Measurements from ENCODE around the gene ZNF837.
"Not testable (repeated sequence)": the region's sequence is repeated elsewhere in the genome, so short reads cannot be mapped to it uniquely, and the experiment has no call there.

Gene ZNF837

GRCh38 chr19:58395979-58396627 is 15.3 kb upstream of the ZNF837 start:
- DNase-seq (ENCODE audit: low spot score) = no peak

GRCh38 chr19:58395220-58395978 is 14.6 kb upstream of the ZNF837 start, which contains the start of gene RNF225:
TSS of gene RNF225 (plus strand) at chr19:58395656. CDS start at chr19:58396090, 434 bp downstream.
- DNase-seq (ENCODE audit: low spot score) = no peak

- DNase-seq (ENCODE audit: low spot score) = no peak
Observed at GRCh38 chr19:58394821-58395219, 14.0 kb upstream of the ZNF837 start.

- no peak for DNase-seq (ENCODE audit: low spot score)
Observed at GRCh38 chr19:58393725-58394033, 12.8 kb upstream of the ZNF837 start.

- no peak for DNase-seq (ENCODE audit: low spot score)
Observed at GRCh38 chr19:58392945-58393724, 12.3 kb upstream of the ZNF837 start.

- no peak for DNase-seq (ENCODE audit: low spot score)
Observed at GRCh38 chr19:58388175-58388526, 7.3 kb upstream of the ZNF837 start.

GRCh38 chr19:58387338-58388174 is 6.7 kb upstream of the ZNF837 start:
- DNase-seq (ENCODE audit: low spot score) = no peak

- DNase-seq (ENCODE audit: low spot score) = peak; percentile 99
Observed at GRCh38 chr19:58386576-58387337, 5.9 kb upstream of the ZNF837 start, which contains the start of gene RPS5. TSS of gene RPS5 (plus strand) at chr19:58387269. CDS start at chr19:58388138, 869 bp downstream.

GRCh38 chr19:58385891-58386575 is 5.2 kb upstream of the ZNF837 start:
- no peak for DNase-seq (ENCODE audit: low spot score)

- no peak for DNase-seq (ENCODE audit: low spot score)
Observed at GRCh38 chr19:58385313-58385890, 4.6 kb upstream of the ZNF837 start.

- no peak for DNase-seq (ENCODE audit: low spot score)
Observed at GRCh38 chr19:58382997-58383603, 2.3 kb upstream of the ZNF837 start.

GRCh38 chr19:58381460-58382212 is 806 bp upstream of the ZNF837 start:
- no peak for DNase-seq (ENCODE audit: low spot score)

GRCh38 chr19:58380037-58380661 is 681 bp downstream of the ZNF837 start:
- DNase-seq (ENCODE audit: low spot score) = no peak

- DNase-seq (ENCODE audit: low spot score) = no peak
Observed at GRCh38 chr19:58379246-58379645, 1.6 kb downstream of the ZNF837 start.

GRCh38 chr19:58376724-58377123 is 4.1 kb downstream of the ZNF837 start:
- not testable (repeated sequence) for DNase-seq (ENCODE audit: low spot score)

- no peak for DNase-seq (ENCODE audit: low spot score)
Observed at GRCh38 chr19:58374200-58374599, 6.6 kb downstream of the ZNF837 start.

- DNase-seq (ENCODE audit: low spot score) = no peak
Observed at GRCh38 chr19:58372311-58373133, 8.3 kb downstream of the ZNF837 start.
